ENCODE results near the gene TRMO.

Gene TRMO

DNA sequence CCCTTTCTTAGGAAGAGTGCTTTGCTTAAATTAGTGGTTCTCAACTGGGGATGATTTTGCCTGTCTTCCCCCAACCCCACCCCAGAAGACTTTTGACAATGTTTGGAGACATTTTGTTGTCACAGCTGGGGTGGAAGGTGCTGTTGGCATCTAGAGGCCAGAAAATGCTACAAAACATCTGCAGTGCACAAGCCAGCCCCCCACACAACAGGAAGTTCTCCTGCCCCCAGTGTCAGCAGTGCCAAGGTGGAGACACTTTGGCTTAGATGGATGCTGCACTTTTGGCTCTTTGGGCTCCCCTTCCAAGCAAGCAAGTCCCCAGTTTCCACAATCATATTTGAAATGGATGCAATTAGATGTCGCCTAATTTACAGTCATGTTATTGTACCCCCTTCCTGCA, 13.0 kb upstream of the TRMO start:
- no peak for TF ChIP-seq FOXP2 (optimal IDR thresholded peaks at IDR 0.05; ENCODE audit: borderline replicate concordance, extremely low read depth, extremely low read length, insufficient read depth)
- TF ChIP-seq POLR2AphosphoS5 (IDR thresholded peaks at IDR 0.05; ENCODE audit: low read depth, low read length), result no peak
- TF ChIP-seq TAF1 (IDR thresholded peaks at IDR 0.05; ENCODE audit: borderline replicate concordance, insufficient read depth, low read length), result no peak
- TF ChIP-seq, protein P1, sequence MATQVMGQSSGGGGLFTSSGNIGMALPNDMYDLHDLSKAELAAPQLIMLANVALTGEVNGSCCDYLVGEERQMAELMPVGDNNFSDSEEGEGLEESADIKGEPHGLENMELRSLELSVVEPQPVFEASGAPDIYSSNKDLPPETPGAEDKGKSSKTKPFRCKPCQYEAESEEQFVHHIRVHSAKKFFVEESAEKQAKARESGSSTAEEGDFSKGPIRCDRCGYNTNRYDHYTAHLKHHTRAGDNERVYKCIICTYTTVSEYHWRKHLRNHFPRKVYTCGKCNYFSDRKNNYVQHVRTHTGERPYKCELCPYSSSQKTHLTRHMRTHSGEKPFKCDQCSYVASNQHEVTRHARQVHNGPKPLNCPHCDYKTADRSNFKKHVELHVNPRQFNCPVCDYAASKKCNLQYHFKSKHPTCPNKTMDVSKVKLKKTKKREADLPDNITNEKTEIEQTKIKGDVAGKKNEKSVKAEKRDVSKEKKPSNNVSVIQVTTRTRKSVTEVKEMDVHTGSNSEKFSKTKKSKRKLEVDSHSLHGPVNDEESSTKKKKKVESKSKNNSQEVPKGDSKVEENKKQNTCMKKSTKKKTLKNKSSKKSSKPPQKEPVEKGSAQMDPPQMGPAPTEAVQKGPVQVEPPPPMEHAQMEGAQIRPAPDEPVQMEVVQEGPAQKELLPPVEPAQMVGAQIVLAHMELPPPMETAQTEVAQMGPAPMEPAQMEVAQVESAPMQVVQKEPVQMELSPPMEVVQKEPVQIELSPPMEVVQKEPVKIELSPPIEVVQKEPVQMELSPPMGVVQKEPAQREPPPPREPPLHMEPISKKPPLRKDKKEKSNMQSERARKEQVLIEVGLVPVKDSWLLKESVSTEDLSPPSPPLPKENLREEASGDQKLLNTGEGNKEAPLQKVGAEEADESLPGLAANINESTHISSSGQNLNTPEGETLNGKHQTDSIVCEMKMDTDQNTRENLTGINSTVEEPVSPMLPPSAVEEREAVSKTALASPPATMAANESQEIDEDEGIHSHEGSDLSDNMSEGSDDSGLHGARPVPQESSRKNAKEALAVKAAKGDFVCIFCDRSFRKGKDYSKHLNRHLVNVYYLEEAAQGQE (IDR thresholded peaks at IDR 0.05; ENCODE audit: insufficient read depth in 1 of 2, low read depth in 2 of 2, low read length in 2 of 2), result no peak
- no peak for TF ChIP-seq SIN3A (IDR thresholded peaks at IDR 0.05; ENCODE audit: borderline replicate concordance, insufficient read depth, low read length)

DNA sequence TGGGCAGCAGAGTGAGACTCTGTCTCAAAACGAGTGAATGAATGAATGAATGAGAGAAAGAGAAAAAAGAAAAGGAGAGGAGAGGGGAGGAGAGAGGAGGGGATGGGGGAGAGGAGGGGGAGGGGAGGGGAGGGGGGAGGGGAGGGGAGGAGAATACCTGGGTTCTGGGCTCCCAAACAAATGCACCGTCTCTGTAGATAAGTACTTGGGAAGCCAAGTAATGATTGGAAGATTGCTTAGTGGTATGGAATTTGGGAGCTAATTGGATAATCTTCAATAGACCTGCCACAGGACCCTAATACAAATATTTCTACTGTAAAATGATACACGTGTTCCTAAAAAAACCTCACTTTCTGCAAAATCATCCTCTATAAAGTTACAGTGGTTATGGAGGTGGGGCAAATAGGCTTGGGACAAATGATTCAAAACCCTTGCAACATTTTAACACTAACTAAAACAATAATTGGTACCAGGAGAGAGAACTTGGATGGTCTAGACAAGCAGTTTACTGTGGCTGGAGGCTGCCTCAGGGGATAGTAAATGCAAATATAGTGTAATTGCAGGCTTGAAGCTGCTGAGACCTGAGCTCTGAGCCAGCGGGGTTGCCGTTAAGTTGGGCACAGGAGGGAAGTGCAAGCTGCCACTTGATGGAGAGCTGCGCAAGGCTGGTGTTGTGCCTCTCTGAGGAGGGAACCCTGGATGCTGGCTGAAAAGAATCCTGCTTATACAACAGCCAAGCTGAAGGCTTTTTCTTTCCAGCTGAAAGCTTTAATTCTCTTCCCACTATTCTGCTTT, 12.2 kb upstream of the TRMO start:
- TF ChIP-seq POLR2AphosphoS5 (IDR thresholded peaks at IDR 0.05; ENCODE audit: low read depth, low read length) (no peak), SIN3A (IDR thresholded peaks at IDR 0.05; ENCODE audit: borderline replicate concordance, insufficient read depth, low read length) (no peak), TAF1 (IDR thresholded peaks at IDR 0.05; ENCODE audit: borderline replicate concordance, insufficient read depth, low read length) (no peak), FOXP2 (optimal IDR thresholded peaks at IDR 0.05; ENCODE audit: borderline replicate concordance, extremely low read depth, extremely low read length, insufficient read depth) (no peak)
- TF ChIP-seq, protein P1 (IDR thresholded peaks at IDR 0.05; ENCODE audit: insufficient read depth in 1 of 2, low read depth in 2 of 2, low read length in 2 of 2), result no peak

DNA sequence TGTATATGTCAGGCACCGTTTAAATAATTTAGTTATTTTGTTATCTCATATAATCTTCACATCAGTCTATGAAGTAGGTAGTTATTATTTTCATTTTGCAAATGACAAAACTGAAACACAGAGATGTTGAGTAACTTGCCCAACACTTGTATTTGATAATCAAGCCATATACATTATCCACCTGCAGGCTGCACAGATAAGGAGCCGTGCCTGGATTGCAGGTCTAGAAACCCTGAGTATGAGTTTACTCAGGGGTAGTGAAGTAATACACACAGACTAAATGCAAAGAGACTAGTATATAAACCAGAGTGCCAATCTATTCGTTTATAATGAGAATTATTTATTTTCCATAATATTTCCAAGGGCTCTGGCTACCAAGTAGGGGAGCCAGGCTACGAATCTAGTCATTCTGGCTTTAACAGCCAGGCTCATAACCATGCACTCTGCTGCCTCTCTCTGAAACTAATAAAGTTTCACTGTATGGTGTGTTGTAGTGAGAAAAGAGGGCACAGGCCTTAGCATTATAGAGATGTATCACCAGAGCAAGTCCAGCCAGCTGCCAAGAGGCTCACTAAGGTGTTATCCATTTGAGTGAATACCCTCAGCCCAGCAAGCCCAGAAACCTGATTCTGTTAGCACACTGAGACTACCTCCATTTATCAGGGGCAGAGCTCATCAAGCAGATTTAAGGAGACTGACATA, 11.1 kb upstream of the TRMO start:
- TF ChIP-seq POLR2AphosphoS5 (IDR thresholded peaks at IDR 0.05; ENCODE audit: low read depth, low read length), result no peak
- no peak for TF ChIP-seq TAF1 (IDR thresholded peaks at IDR 0.05; ENCODE audit: borderline replicate concordance, insufficient read depth, low read length)
- no peak for TF ChIP-seq SIN3A (IDR thresholded peaks at IDR 0.05; ENCODE audit: borderline replicate concordance, insufficient read depth, low read length)
- TF ChIP-seq, protein P1 (IDR thresholded peaks at IDR 0.05; ENCODE audit: insufficient read depth in 1 of 2, low read depth in 2 of 2, low read length in 2 of 2), result no peak
- TF ChIP-seq FOXP2 (optimal IDR thresholded peaks at IDR 0.05; ENCODE audit: borderline replicate concordance, extremely low read depth, extremely low read length, insufficient read depth), result no peak

DNA sequence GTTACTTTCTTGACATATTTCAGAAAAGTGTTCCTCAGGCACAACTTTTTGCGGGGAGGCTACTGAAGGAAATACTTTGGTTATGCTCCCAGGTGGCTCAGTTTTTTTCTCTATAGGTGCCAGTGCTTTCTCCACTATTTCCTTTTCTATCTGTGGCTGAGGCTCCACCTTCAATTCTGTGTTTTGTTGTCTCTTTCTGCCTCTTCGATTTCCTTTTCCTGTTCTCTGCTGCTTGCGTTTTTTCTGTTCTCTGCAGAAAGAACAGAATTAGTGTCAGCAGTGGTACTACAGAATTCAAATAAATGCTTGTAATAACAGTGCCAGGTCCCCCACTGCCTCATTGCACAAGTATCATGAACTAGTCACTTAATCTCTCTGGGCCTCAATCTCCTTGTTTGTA, 8.7 kb upstream of the TRMO start:
- TF ChIP-seq TAF1 (IDR thresholded peaks at IDR 0.05; ENCODE audit: borderline replicate concordance, insufficient read depth, low read length), result no peak
- no peak for TF ChIP-seq FOXP2 (optimal IDR thresholded peaks at IDR 0.05; ENCODE audit: borderline replicate concordance, extremely low read depth, extremely low read length, insufficient read depth)
- TF ChIP-seq, protein P1 (IDR thresholded peaks at IDR 0.05; ENCODE audit: insufficient read depth in 1 of 2, low read depth in 2 of 2, low read length in 2 of 2), result no peak
- no peak for TF ChIP-seq SIN3A (IDR thresholded peaks at IDR 0.05; ENCODE audit: borderline replicate concordance, insufficient read depth, low read length)
- TF ChIP-seq POLR2AphosphoS5 (IDR thresholded peaks at IDR 0.05; ENCODE audit: low read depth, low read length), result no peak
